Erythroblast (primary cell): ENCODE measurements around the gene KLF2.

Experiments used
- GATA1 ChIP-seq: IDR thresholded peaks from 2 replicates; pipeline ENCODE4 v1.6.1; 2011; ENCODE audit warnings: low read depth, mild to moderate bottlenecking, control low read depth, low read length, moderate library complexity
- POLR2A ChIP-seq: IDR thresholded peaks from 2 replicates; pipeline ENCODE4 v1.6.1; 2011; ENCODE audit warnings: mild to moderate bottlenecking, low read length

- TF ChIP-seq POLR2A (no peak), GATA1 (no peak)
These were observed 36.6 kb downstream of the KLF2 start for GRCh38 chr19:16361254-16361653.
